Measurements from ENCODE around the gene C1orf74.

The C1orf74 gene

GRCh38 chr1:209784265-209785169 lies at the start of gene C1orf74:
Gene C1orf74 (minus strand): TSS chr1:209784559. CDS start chr1:209783634, 925 bp downstream.
- DNase-seq (ENCODE audit: low read depth in 1 of 2, low spot score in 1 of 2) = peak; percentile 99

DNA sequence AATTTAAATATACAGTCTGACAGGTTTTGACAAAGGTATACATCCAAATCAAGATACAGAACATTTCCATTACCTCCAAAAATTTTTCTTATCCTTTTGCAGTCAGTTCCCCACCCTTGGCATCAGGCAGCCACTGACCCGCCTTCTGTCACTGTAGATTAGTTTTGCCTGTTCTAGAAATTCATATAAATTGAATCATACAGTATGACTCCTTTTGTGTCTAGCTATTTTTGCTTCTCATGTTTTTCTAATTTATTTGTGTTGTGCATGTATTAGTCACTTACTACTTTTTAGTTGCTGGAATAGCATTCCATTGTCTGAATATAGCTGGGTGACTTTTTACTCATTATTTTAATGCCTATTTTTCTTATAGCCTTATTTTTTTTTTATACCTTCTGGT lies 47.3 kb upstream of the C1orf74 start:
- DNase-seq (ENCODE audit: low read depth in 1 of 2, low spot score in 1 of 2) = no peak

GRCh38 chr1:209830722-209831121 lies 46.4 kb upstream of the C1orf74 start:
- DNase-seq (ENCODE audit: low read depth in 1 of 2, low spot score in 1 of 2) = no peak

GRCh38 chr1:209829716-209830115 lies 45.4 kb upstream of the C1orf74 start:
- DNase-seq (ENCODE audit: low read depth in 1 of 2, low spot score in 1 of 2) = no peak

DNA sequence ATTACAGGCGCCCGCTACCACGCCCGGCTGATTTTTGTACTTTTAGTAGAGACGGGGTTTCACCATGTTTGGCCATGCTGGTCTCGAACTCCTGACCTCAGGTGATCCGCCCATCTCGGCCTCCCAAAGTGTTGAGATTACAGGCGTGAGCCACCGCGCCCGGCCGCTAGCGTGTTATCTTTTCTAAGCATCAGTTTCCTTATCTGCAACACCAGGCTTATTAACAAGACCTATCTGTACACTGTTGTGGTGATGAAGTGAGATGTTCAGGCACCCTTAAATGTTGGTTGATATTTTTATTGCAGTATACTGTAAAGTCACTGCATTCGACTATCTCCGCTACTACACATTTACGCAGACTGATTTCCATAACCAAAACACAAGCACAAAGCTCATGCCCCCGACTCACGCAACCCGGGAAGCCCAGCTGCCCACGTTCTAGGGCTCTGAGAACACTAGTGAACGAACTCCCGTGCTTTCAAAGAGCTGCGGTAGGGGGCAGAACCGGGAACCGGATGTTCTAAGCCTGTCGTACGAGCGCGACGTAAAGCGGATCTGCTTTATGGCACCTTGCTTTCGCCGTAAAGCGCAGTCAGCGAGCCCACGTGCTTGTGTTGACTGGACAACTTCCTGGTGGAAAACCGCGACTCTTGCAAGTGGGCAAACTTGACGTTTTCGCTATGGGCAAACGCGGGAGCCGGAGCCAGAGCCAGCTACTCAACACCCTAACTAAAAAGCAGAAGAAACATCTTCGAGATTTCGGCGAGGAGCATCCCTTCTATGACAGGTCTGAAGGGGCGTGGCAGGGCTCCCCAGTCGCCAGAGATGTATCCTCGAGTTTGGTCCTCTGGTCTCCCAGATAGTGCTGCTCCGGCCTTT lies 43.3 kb upstream of the C1orf74 start, which contains the start of gene UTP25:
Gene UTP25 (plus strand): TSS at position 589 of the 879 bp plus-strand sequence. CDS start 92 bp downstream, at position 681.
- DNase-seq (ENCODE audit: low read depth in 1 of 2, low spot score in 1 of 2) = peak; percentile 81 to 84

GRCh38 chr1:209825591-209826434 lies 41.5 kb upstream of the C1orf74 start:
- no peak for DNase-seq (ENCODE audit: low read depth in 1 of 2, low spot score in 1 of 2)

- no peak for DNase-seq (ENCODE audit: low read depth in 1 of 2, low spot score in 1 of 2)
These were observed 39.0 kb upstream of the C1orf74 start for GRCh38 chr1:209823143-209824041.

GRCh38 chr1:209822706-209823105 lies 38.3 kb upstream of the C1orf74 start:
- DNase-seq (ENCODE audit: low read depth in 1 of 2, low spot score in 1 of 2) = no peak

GRCh38 chr1:209820986-209821385 lies 36.6 kb upstream of the C1orf74 start:
- DNase-seq (ENCODE audit: low read depth in 1 of 2, low spot score in 1 of 2) = no peak

GRCh38 chr1:209819058-209819457 lies 34.7 kb upstream of the C1orf74 start:
- no peak for DNase-seq (ENCODE audit: low read depth in 1 of 2, low spot score in 1 of 2)

- no peak for DNase-seq (ENCODE audit: low read depth in 1 of 2, low spot score in 1 of 2)
These were observed 33.3 kb upstream of the C1orf74 start for GRCh38 chr1:209817691-209818090.

DNA sequence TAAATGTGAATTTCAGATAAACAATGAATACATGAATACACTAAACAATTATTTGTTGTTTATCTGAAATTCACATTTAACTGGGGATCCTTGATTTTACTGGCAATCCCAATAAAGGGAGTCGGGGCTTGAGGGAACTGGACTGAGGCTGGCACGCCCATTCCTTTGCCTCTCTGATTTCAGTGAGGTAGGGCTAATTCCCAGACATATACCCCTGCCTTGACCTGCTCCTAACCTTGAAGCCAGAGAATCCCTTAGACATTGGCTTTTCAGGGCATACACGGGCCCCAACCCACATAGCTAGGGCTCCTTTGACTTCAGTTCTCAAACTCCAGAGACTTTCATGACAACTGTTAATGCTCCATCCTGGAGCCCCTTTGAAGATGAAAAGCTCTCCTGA lies 32.6 kb upstream of the C1orf74 start:
- no peak for DNase-seq (ENCODE audit: low read depth in 1 of 2, low spot score in 1 of 2)

- DNase-seq (ENCODE audit: low read depth in 1 of 2, low spot score in 1 of 2) = no peak
These were observed 31.6 kb upstream of the C1orf74 start for GRCh38 chr1:209815931-209816341.

DNA sequence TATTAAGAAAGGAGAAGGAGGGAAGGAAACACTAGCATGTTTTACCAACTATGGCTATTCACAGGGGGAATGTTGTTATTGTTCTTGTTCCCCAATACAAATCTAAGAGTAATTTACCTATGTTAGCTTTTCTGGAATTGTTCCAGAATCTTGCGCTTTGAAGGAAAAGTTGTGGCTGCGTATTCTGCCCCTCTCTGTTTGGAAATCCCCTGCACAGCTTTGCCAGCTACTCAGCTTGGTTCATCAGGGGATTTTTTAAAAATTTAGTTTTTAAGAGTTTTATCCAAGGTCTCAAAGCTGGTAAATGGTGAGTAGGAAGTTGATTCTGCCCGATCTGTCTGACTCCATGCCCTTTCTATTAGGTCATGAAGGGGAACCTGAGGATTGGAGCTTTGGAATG lies 31.1 kb upstream of the C1orf74 start:
- DNase-seq (ENCODE audit: low read depth in 1 of 2, low spot score in 1 of 2) = no peak

DNA sequence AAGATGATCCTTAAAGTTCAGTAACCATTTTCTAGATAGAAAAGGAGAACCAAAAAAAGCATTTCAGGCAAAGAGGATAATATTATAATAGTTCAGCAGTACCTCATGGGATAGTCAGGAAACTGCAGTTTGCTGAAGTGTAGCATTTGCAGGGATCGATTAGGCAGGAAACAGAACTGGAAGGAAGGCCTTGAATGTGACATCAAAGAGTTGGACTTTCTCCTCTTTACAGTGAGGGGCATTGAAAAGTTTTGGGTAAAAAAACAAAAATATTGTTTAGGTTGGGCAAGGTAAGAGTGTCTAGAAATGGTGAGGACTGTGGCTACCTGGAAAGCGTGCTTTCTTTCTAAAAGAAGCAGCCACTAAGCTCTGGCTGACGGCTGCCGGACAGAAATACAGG lies 29.5 kb upstream of the C1orf74 start:
- DNase-seq (ENCODE audit: low read depth in 1 of 2, low spot score in 1 of 2) = no peak

GRCh38 chr1:209810783-209811182 lies 26.4 kb upstream of the C1orf74 start:
- no peak for DNase-seq (ENCODE audit: low read depth in 1 of 2, low spot score in 1 of 2)

GRCh38 chr1:209809611-209810010 lies 25.3 kb upstream of the C1orf74 start:
- DNase-seq (ENCODE audit: low read depth in 1 of 2, low spot score in 1 of 2) = no peak

DNA sequence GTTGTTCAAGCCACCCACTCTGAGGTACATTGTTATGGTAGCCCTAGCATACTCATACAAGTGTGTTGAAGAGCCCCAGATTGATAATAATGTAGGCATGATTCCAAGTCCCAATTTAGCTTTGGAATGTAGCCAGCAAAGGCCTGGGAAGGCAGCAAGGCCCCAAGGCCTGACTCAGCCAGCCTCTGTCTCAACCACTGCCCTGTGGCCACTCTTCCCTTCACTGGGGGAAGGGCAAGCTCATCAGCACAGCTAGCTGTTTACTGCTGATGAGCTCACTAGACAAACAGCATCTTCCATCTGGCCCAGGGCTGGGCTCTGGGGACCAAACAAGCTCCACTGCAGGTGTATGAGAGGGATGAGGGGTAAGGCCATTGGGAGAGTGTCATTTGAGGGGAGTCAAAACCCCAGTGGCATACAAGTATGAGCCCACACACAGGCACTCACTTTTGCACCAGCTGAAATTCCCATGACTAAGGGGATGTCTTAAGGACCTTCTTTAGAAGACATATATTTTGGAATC lies 23.8 kb upstream of the C1orf74 start:
- no peak for DNase-seq (ENCODE audit: low read depth in 1 of 2, low spot score in 1 of 2)

DNA sequence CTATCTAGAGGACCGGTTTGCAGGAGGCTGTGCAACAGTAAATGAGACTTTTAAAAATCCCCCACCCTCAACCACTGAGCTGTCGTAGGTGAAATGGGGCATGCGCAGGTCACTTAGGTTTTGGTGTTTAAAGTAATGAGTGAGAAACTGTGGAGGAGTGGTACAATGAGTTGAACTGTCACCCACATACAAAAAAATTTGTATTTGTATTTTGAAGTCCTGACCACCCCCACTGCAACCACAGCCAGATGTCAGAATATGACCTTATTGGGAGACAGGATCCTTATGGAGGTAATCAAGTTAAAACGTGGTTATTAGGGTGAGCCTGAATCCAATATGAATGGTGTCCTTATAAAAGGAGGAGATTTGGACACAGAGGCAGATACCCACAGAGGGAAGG lies 23.1 kb upstream of the C1orf74 start:
- no peak for DNase-seq (ENCODE audit: low read depth in 1 of 2, low spot score in 1 of 2)

Measured in activated T-helper 1 cell treated with anti-CD3 and anti-CD28 coated beads, Interleukin-2, amount 50 U/mL, for 16 hours (primary cell).